NCI-H2171 (cell line): ENCODE measurements around the gene BORCS8.
"Not testable (repeated sequence)": the region's sequence is repeated elsewhere in the genome, so short reads cannot be mapped to it uniquely, and the experiment has no call there.

Experiments
- DNase-seq: peaks from one replicate; lab custom pipeline; 2025; lab: John Stamatoyannopoulos, UW

Gene BORCS8

GRCh38 chr19:19148504-19148903 is 43.4 kb downstream of the BORCS8 start:
- not testable (repeated sequence) for DNase-seq

GRCh38 chr19:19147344-19147743 is 44.6 kb downstream of the BORCS8 start:
- DNase-seq, result no peak

- DNase-seq, result no peak
Measured at GRCh38 chr19:19146865-19147264, 45.1 kb downstream of the BORCS8 start.

- DNase-seq, result peak; percentile 16
Measured at GRCh38 chr19:19145684-19146608, 46.0 kb downstream of the BORCS8 start.

- DNase-seq, result no peak
Measured at GRCh38 chr19:19145281-19145680, 46.7 kb downstream of the BORCS8 start.

GRCh38 chr19:19142347-19142746 is 49.6 kb downstream of the BORCS8 start:
- no peak for DNase-seq

- no peak for DNase-seq
Measured at GRCh38 chr19:19140476-19140875, 51.5 kb downstream of the BORCS8 start.

- no peak for DNase-seq
Measured at GRCh38 chr19:19139876-19140229, 52.1 kb downstream of the BORCS8 start.

- peak; percentile 95 for DNase-seq
Measured at GRCh38 chr19:19138109-19138981, 53.6 kb downstream of the BORCS8 start, which contains the start of gene TMEM161A. Gene TMEM161A, minus strand, starts transcription at chr19:19138478. Its CDS starts 50 bp downstream, at chr19:19138428.

- no peak for DNase-seq
Measured at GRCh38 chr19:19137556-19138108, 54.3 kb downstream of the BORCS8 start.

GRCh38 chr19:19135713-19136112 is 56.2 kb downstream of the BORCS8 start:
- DNase-seq, result not testable (repeated sequence)

GRCh38 chr19:19134687-19135158 is 57.2 kb downstream of the BORCS8 start:
- DNase-seq, result peak; percentile 70

- no peak for DNase-seq
Measured at GRCh38 chr19:19133985-19134384, 58.0 kb downstream of the BORCS8 start.

- no peak for DNase-seq
Measured at GRCh38 chr19:19132912-19133311, 59.0 kb downstream of the BORCS8 start.

- no peak for DNase-seq
Measured at GRCh38 chr19:19131989-19132388, 60.0 kb downstream of the BORCS8 start.
